H1 (cell line): ENCODE data around the gene CD300E. TPM values are rescaled to one million over a fixed set of nuclear protein-coding genes. Genes with fewer than 3 reads are reported as not detected.

Experiments used
- CTCF ChIA-PET: fragments of 300-600 bp; sonication (Branson Sonifier 250); formaldehyde crosslinking; loops from one replicate; lab custom pipeline; 2021; ENCODE audit not compliant: partially characterized antibody; lab: Charles Lee
- POLR2A ChIA-PET: fragments of 300-600 bp; sonication (Branson Sonifier 250); formaldehyde crosslinking; loops from one replicate; lab custom pipeline; 2021; ENCODE audit warnings: inconsistent platforms; ENCODE audit not compliant: partially characterized antibody; lab: Charles Lee
- DNase-seq, 2 experiments: peaks; one replicate each; pipeline versions ENCODE4 v3.0.0 to v3.0.0-alpha.2; 2010 to 2022; ENCODE audit warnings: low spot score in 2 of 2, low read depth in 1 of 2, mixed read lengths in 1 of 2
- FAIRE-seq: peaks from 2 replicates; lab custom pipeline; 2011; peaks lifted over from hg19 to GRCh38; lab: Jason Lieb, UNC
- H2AFZ ChIP-seq: 2 replicates; pipeline ENCODE4 v1.8.1; 2012; ENCODE audit warnings: low read length, inconsistent platforms
- H2AK5ac ChIP-seq: 2 replicates; pipeline ENCODE4 v1.6.1; 2013; ENCODE audit warnings: low read depth, low read length
- H2BK120ac ChIP-seq: replicated peaks from 2 replicates; pipeline ENCODE3; 2013; ENCODE audit warnings: low read depth, low read length, inconsistent platforms
- H2BK12ac ChIP-seq: 2 replicates; pipeline ENCODE4 v1.6.1; 2013; ENCODE audit warnings: low read depth, low read length
- H2BK15ac ChIP-seq: 2 replicates; pipeline ENCODE4 v1.6.1; 2013; ENCODE audit warnings: low read length
- H2BK20ac ChIP-seq: 2 replicates; pipeline ENCODE4 v1.6.1; 2013; ENCODE audit warnings: low read length
- H2BK5ac ChIP-seq: 2 replicates; pipeline ENCODE4 v1.6.1; 2013; ENCODE audit warnings: low read depth, low read length
- H3K14ac ChIP-seq: 2 replicates; pipeline ENCODE4 v1.6.1; 2013; ENCODE audit warnings: inconsistent platforms; ENCODE audit not compliant: insufficient read length
- H3K18ac ChIP-seq: 2 replicates; pipeline ENCODE4 v1.6.1; 2013; ENCODE audit warnings: low read length; ENCODE audit errors: extremely low read depth
- H3K23ac ChIP-seq: 2 replicates; pipeline ENCODE4 v1.6.1; 2013; ENCODE audit warnings: inconsistent platforms; ENCODE audit not compliant: insufficient read length
- H3K23me2 ChIP-seq: 2 replicates; pipeline ENCODE4 v1.6.1; 2013; ENCODE audit warnings: low read depth, low read length
- H3K27ac ChIP-seq: 2 replicates; pipeline ENCODE4 v1.6.1; 2011; ENCODE audit warnings: low read depth, low read length, inconsistent platforms
- H3K27me3 ChIP-seq, 4 experiments: replicated peaks in 1 of 4; 1 replicate in 1 of 4; 2 replicates in 3 of 4; pipeline versions ENCODE4 v1.6.1 to v1.8.1; 2011 to 2013; ENCODE audit warnings: low read length in 3 of 4, mild to moderate bottlenecking in 3 of 4, inconsistent platforms in 2 of 4, mixed read lengths in 2 of 4, moderate library complexity in 1 of 4; ENCODE audit not compliant: control insufficient read depth in 3 of 4, insufficient read depth in 3 of 4; ENCODE audit errors: extremely low read depth in 1 of 4
- H3K36me3 ChIP-seq, 4 experiments: 2 replicates each; pipeline versions ENCODE4 v1.6.1 to v1.8.1; 2011 to 2013; ENCODE audit warnings: mild to moderate bottlenecking in 4 of 4, low read length in 3 of 4, moderate library complexity in 2 of 4, control low read depth in 1 of 4, inconsistent platforms in 1 of 4; ENCODE audit not compliant: insufficient read depth in 4 of 4, control insufficient read depth in 2 of 4
- H3K4ac ChIP-seq: replicated peaks from 2 replicates; pipeline ENCODE3; 2013; ENCODE audit warnings: low read length, low read depth, mixed read lengths, inconsistent platforms; ENCODE audit not compliant: insufficient read length
- H3K4me1 ChIP-seq, 4 experiments: replicated peaks in 1 of 4; 1 replicate in 1 of 4; 2 replicates in 3 of 4; pipeline versions ENCODE4 v1.6.1 to v1.8.1; 2011 to 2013; ENCODE audit warnings: low read length in 3 of 4, inconsistent platforms in 2 of 4, mixed read lengths in 1 of 4; ENCODE audit not compliant: insufficient read depth in 4 of 4, control insufficient read depth in 3 of 4
- H3K4me2 ChIP-seq, 2 experiments: 2 replicates each; pipeline versions ENCODE4 v1.6.1 to v1.8.1; 2011 to 2013; ENCODE audit warnings: low read depth in 2 of 2, low read length in 2 of 2, control low read depth in 1 of 2, inconsistent platforms in 1 of 2, mild to moderate bottlenecking in 1 of 2; ENCODE audit not compliant: insufficient read depth in 1 of 2
- H3K4me3 ChIP-seq, 4 experiments: fragments of 200-600, 300-600 bp in 1 of 4; sonication (generic), shearing (Covaris generic), sonication (Bioruptor Twin) in 1 of 4; 2 replicates each; pipeline versions ENCODE4 v1.5.1 to v1.8.1; 2011 to 2016; ENCODE audit warnings: low read length in 4 of 4, low read depth in 3 of 4, control low read depth in 2 of 4, inconsistent platforms in 2 of 4, mild to moderate bottlenecking in 2 of 4, mixed read lengths in 1 of 4, moderate library complexity in 1 of 4; ENCODE audit not compliant: insufficient read depth in 2 of 4; ENCODE audit errors: extremely low read depth in 1 of 4
- H3K56ac ChIP-seq: replicated peaks from 2 replicates; pipeline ENCODE3; 2013; ENCODE audit warnings: low read depth, mild to moderate bottlenecking, mixed read lengths, low read length, inconsistent platforms; ENCODE audit not compliant: insufficient read length
- H3K79me1 ChIP-seq: 2 replicates; pipeline ENCODE4 v1.6.1; 2013; ENCODE audit warnings: low read depth, low read length, control low read depth
- H3K79me2 ChIP-seq, 2 experiments: 2 replicates each; pipeline versions ENCODE4 v1.6.1 to v1.8.1; 2012 to 2013; ENCODE audit warnings: low read length in 2 of 2, mild to moderate bottlenecking in 2 of 2, inconsistent platforms in 1 of 2; ENCODE audit not compliant: insufficient read depth in 2 of 2, control insufficient read depth in 1 of 2
- H3K9ac ChIP-seq, 4 experiments: replicated peaks in 1 of 4; 1 replicate in 1 of 4; 2 replicates in 3 of 4; pipeline versions ENCODE4 v1.6.1 to v1.8.1; 2011 to 2013; ENCODE audit warnings: low read depth in 3 of 4, low read length in 3 of 4, control low read depth in 2 of 4, mild to moderate bottlenecking in 2 of 4, moderate library complexity in 2 of 4, inconsistent platforms in 1 of 4; ENCODE audit errors: extremely low read depth in 1 of 4
- H3K9me3 ChIP-seq, 2 experiments: 2 replicates each; pipeline versions ENCODE4 v1.6.1 to v1.8.1; 2012 to 2013; ENCODE audit warnings: mild to moderate bottlenecking in 2 of 2, moderate library complexity in 2 of 2, control low read depth in 1 of 2, inconsistent platforms in 1 of 2, low read depth in 1 of 2, low read length in 1 of 2, mixed read lengths in 1 of 2; ENCODE audit not compliant: insufficient read depth in 2 of 2
- H4K20me1 ChIP-seq, 2 experiments: replicated peaks in 1 of 2; 2 replicates each; pipeline versions ENCODE3 to v1.8.1; 2011 to 2013; ENCODE audit warnings: inconsistent platforms in 2 of 2, low read length in 2 of 2, mild to moderate bottlenecking in 1 of 2; ENCODE audit not compliant: insufficient read depth in 2 of 2, control insufficient read depth in 1 of 2
- H4K5ac ChIP-seq: 2 replicates; pipeline ENCODE4 v1.6.1; 2013; ENCODE audit warnings: low read length, low read depth, mixed read lengths, inconsistent platforms; ENCODE audit not compliant: insufficient read length
- H4K8ac ChIP-seq: 2 replicates; pipeline ENCODE4 v1.8.0; 2013; ENCODE audit warnings: mild to moderate bottlenecking, moderate library complexity, low read length, inconsistent platforms; ENCODE audit not compliant: insufficient read depth; ENCODE audit errors: extremely low read depth
- H4K91ac ChIP-seq: replicated peaks from 2 replicates; pipeline ENCODE3; 2013; ENCODE audit warnings: low read length, mixed read lengths, inconsistent platforms; ENCODE audit not compliant: insufficient read length
- BACH1 ChIP-seq: IDR thresholded peaks from 2 replicates; pipeline ENCODE4 v1.6.1; 2012; ENCODE audit warnings: low read length, improper control_type of control experiment
- BRCA1 ChIP-seq: IDR thresholded peaks from 2 replicates; pipeline ENCODE4 v1.6.1; 2012; ENCODE audit warnings: low read depth, low read length, improper control_type of control experiment
- CHD1 ChIP-seq: IDR thresholded peaks from 2 replicates; pipeline ENCODE4 v1.6.1; 2012; ENCODE audit warnings: low read depth, low read length, improper control_type of control experiment
- CREB1 ChIP-seq: IDR thresholded peaks from 2 replicates; pipeline ENCODE4 v1.6.1; 2012; ENCODE audit warnings: inconsistent platforms
- CTBP2 ChIP-seq: IDR thresholded peaks from 2 replicates; pipeline ENCODE4 v1.7.0; 2011; ENCODE audit warnings: borderline replicate concordance, mild to moderate bottlenecking, moderate library complexity, mixed read lengths, low read length; ENCODE audit not compliant: insufficient read depth, insufficient read length
- CTCF ChIP-seq, 3 experiments: IDR thresholded peaks; 1 replicate in 2 of 3; 2 replicates in 1 of 3; pipeline versions ENCODE4 v1.5.1 to v1.6.1; 2011; ENCODE audit warnings: low read length in 3 of 3, mild to moderate bottlenecking in 3 of 3, inconsistent platforms in 2 of 3, low read depth in 1 of 3, moderate library complexity in 1 of 3; ENCODE audit not compliant: insufficient read depth in 1 of 3; ENCODE audit errors: control extremely low read depth in 1 of 3
- EZH2 ChIP-seq: fragments of 200-600 bp; sonication (generic); IDR thresholded peaks from 2 replicates; pipeline ENCODE4 v1.7.1; 2012; ENCODE audit warnings: low read depth, mild to moderate bottlenecking, moderate library complexity, low read length, inconsistent platforms; ENCODE audit not compliant: severe bottlenecking
- JUND ChIP-seq: IDR thresholded peaks from 2 replicates; pipeline ENCODE4 v1.6.1; 2011; ENCODE audit warnings: mild to moderate bottlenecking, improper control_type of control experiment, low read length
- NRF1 ChIP-seq: IDR thresholded peaks from 2 replicates; pipeline ENCODE4 v1.6.1; 2011; ENCODE audit warnings: mild to moderate bottlenecking, low read depth, low read length, improper control_type of control experiment
- RFX5 ChIP-seq: IDR thresholded peaks from 2 replicates; pipeline ENCODE4 v1.6.1; 2011; ENCODE audit warnings: low read depth, low read length, improper control_type of control experiment, borderline replicate concordance
- RNF2 ChIP-seq: fragments of 200-900, 300-1000 bp; sonication (generic); IDR thresholded peaks from 2 replicates; pipeline ENCODE4 v1.7.1; 2016; ENCODE audit warnings: borderline replicate concordance, low read depth, mild to moderate bottlenecking, antibody characterized with exemption, low read length; ENCODE audit not compliant: poor library complexity, severe bottlenecking; ENCODE audit errors: missing control alignments
- TAF7 ChIP-seq: optimal IDR thresholded peaks from 2 replicates; pipeline ENCODE3; 2011; ENCODE audit warnings: low read depth, mild to moderate bottlenecking, inconsistent platforms, low read length, moderate library complexity, borderline replicate concordance
- WGBS, 2 experiments: shearing (Covaris generic) in 1 of 2; methylation state at CpG; one replicate each; pipeline versions ENCODE4 v1.1.6 to v1.1.7; 2013 to 2015; ENCODE audit warnings: low lambda C conversion rate in 2 of 2, mixed read lengths in 2 of 2, inconsistent platforms in 1 of 2, low coverage in 1 of 2, missing lambda C conversion rate in 1 of 2; ENCODE audit not compliant: insufficient replicate concordance in 2 of 2, insufficient coverage in 1 of 2, insufficient read length in 1 of 2; ENCODE audit errors: extremely low coverage in 1 of 2, missing lambda C conversion rate in 1 of 2; 5-methylcytosine and 5-hydroxymethylcytosine counted together
- polyA plus RNA-seq, 7 experiments: library from polyadenylated mRNA; depleted of rRNA in 3 of 7; stranded (reverse) in 5 of 7; unstranded in 2 of 7; fragments of >200 nt in 5 of 7; fragments of 200-250 nt in 2 of 7; gene quantifications; 1 replicate in 5 of 7; 2 replicates in 1 of 7; 4 replicates in 1 of 7; pipeline versions ENCODE4 v1.2.1 to v1.2.3, GENCODE V29; 2011 to 2013; ENCODE audit warnings: missing spikeins in 2 of 7, mixed read lengths in 2 of 7
- total RNA-seq: library from RNA; stranded (reverse); fragmentation: NEBNext Ultra II Directional; extraction: Animal tissue kit (Norgen Biotek cat#: 25700); gene quantifications from 2 replicates; pipeline ENCODE4 v1.2.1, GENCODE V29; 2021

The CD300E gene
- total and polyA plus RNA-seq, 2 of the 8 experiments (the other 6 are each of a cell fraction or from before 2014, with no cell fraction given), result not detected

GRCh38 chr17:74649909-74650308 lies 26.4 kb upstream of the CD300E start:
- Histone ChIP-seq H2AK5ac (no peak overlapping the region), H3K4ac (no peak overlapping the region), H3K79me2 (no peaks in the 10 kb centered on the region), H4K20me1 (no peaks in the 10 kb centered on the region), H3K18ac (no peak overlapping the region), H3K4me3 (no peak overlapping the region), H2BK5ac (no peak overlapping the region), H3K23me2 (no peaks in the 10 kb centered on the region), H3K23ac (no peak overlapping the region), H4K91ac (no peak overlapping the region), H3K9ac (no peak overlapping the region), H3K14ac (no peak overlapping the region), H3K9me3 (no peaks in the 10 kb centered on the region; a peak in 1 of 4 replicates), H2BK15ac (no peak overlapping the region), H3K79me1 (no peaks in the 10 kb centered on the region; the same call in 1 of the 2 replicates), H3K56ac (no peak overlapping the region), H2BK120ac (no peak overlapping the region), H4K8ac (no peak overlapping the region), H2AFZ (no peak overlapping the region), H2BK12ac (no peak overlapping the region), H4K5ac (no peak overlapping the region), H3K27me3 (peaks cover 0 to 2% (median 0%) of the 10 kb centered on the region in 4 experiments; a peak in 2 of 7 replicates), H3K4me1 (no peaks in the 10 kb centered on the region), H3K27ac (no peak overlapping the region), H3K36me3 (no peaks in the 10 kb centered on the region), H3K4me2 (no peak overlapping the region), H2BK20ac (no peak overlapping the region)
- no peak for TF ChIP-seq RFX5
- no peak for TF ChIP-seq RNF2
- TF ChIP-seq BACH1, result no peak
- no peak for TF ChIP-seq TAF7
- TF ChIP-seq EZH2, result no peak
- no peak for TF ChIP-seq CTBP2
- TF ChIP-seq BRCA1, result no peak
- TF ChIP-seq CHD1, result no peak
- no peak for TF ChIP-seq CREB1
- TF ChIP-seq JUND, result no peak
- TF ChIP-seq NRF1, result no peak
- TF ChIP-seq CTCF (IDR thresholded peaks at IDR 0.05; ENCODE audit: control extremely low read depth in 1 of 3, insufficient read depth in 1 of 3, low read depth in 1 of 3, low read length in 3 of 3), result no peak
- POLR2A ChIA-PET, result no interaction called here
- DNase-seq (no peak), FAIRE-seq (no peak)
- CTCF ChIA-PET, result interaction anchor here (0.7 to 1.2 kb wide), 2 partner anchors 48 to 86 kb away, joined by 3 to 4 read pairs; no protein-coding TSS in a partner anchor
- 80% methylated on average over 6 of the region's 6 CpGs; no CpG with 5 or more reads in 1 of the 2 experiments for WGBS, 2 experiments
